Right atrium auricular region (tissue), 2 donors: ENCODE data around the gene TGM5. TPM values are rescaled to one million over a fixed set of nuclear protein-coding genes. Genes with fewer than 3 reads are reported as not detected.

ENCODE experiments used
- DNase-seq: peaks from one replicate; pipeline ENCODE4 v3.0.0-alpha.2; 2019; ENCODE audit warnings: low spot score
- H3K27ac ChIP-seq, 2 donors: fragments of 200-600 bp; sonication (generic); 1 replicate in 1 of 2; 2 replicates in 1 of 2; pipeline ENCODE4 v1.5.1; 2016 to 2019
- H3K27me3 ChIP-seq, 2 donors: fragments of 200-600 bp; sonication (generic); one replicate each; pipeline versions ENCODE4 v1.5.1 to v1.6.0; 2017 to 2019
- H3K36me3 ChIP-seq: fragments of 200-600 bp; sonication (generic); one replicate; pipeline ENCODE4 v1.5.1; 2016
- H3K4me1 ChIP-seq, 2 donors: fragments of 200-600 bp; sonication (generic); one replicate each; pipeline versions ENCODE4 v1.5.1 to v1.6.0; 2017 to 2019
- H3K4me3 ChIP-seq, 2 donors: fragments of 200-600 bp; sonication (generic); 1 replicate in 1 of 2; 2 replicates in 1 of 2; pipeline ENCODE4 v1.5.1; 2017 to 2019; ENCODE audit warnings: mild to moderate bottlenecking in 1 of 2, moderate library complexity in 1 of 2
- H3K9me3 ChIP-seq, 2 donors: fragments of 200-600 bp; sonication (generic); one replicate each; pipeline ENCODE4 v1.5.1; 2019
- CTCF ChIP-seq, 2 donors: fragments of 200-600 bp; sonication (generic); IDR thresholded peaks; one replicate each; pipeline ENCODE4 v1.5.1; 2019; ENCODE audit warnings: antibody characterized with exemption in 2 of 2
- total RNA-seq, 2 donors: library from RNA; depleted of rRNA; stranded (reverse); fragments of >200 nt; gene quantifications; one replicate each; pipeline ENCODE4 v1.1.0, GENCODE V29; 2016

Gene TGM5
- total RNA-seq, 2 donors from 2014 or later, result 0.15 TPM; not detected in 1

- TF ChIP-seq CTCF (IDR thresholded peaks at IDR 0.05), result no peak
These were observed 25.6 kb downstream of the TGM5 start for GRCh38 chr15:43241100-43241499.

DNA sequence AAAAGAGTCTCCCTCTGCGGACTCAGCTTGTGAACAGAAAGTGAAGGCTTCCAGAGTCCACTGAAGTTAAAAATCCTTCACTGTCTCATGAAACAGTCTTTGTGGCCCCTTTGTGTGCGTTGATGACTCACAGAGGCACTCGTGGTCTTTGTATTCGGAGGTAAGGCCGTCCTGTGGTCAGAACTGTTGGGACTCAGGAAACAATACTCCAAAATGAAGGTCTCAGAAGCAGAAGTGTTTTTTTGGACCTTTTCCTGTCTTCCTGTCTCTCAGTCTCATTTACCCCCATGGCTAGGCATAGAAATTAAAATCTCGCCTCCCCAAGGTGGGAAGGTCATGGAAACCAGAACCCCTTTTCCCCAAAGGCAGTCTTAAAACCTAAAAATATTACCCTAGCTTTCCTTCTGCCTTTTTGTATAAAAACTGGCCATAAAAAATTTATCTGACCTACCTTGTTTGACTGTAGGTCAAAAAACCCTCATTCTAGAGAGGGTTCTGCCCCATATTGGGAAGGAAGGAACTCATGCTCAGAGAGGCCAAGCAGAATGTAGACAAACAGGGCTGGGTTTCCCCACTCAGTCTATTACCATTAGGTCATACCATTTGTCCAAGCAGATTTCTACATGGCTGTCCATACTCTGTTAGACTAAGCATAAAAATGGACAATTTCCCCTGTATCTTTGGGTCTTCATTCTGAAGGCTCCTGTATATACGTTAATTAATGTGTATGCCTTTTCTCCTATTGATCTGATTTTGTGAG, 26.8 kb downstream of the TGM5 start:
- Histone ChIP-seq H3K9me3 (no peaks in the 10 kb centered on the region), H3K36me3 (no peaks in the 10 kb centered on the region)
- DNase-seq, result no peak

More at GRCh38 chr15:43241100-43241499, 25.6 kb downstream of the TGM5 start:
- Histone ChIP-seq H3K27ac (no peak overlapping the region), H3K36me3 (no peaks in the 10 kb centered on the region), H3K27me3 (no peaks in the 10 kb centered on the region), H3K9me3 (no peaks in the 10 kb centered on the region), H3K4me1 (no peaks in the 10 kb centered on the region), H3K4me3 (no peak overlapping the region)
- peak; percentile 70 for DNase-seq

DNA sequence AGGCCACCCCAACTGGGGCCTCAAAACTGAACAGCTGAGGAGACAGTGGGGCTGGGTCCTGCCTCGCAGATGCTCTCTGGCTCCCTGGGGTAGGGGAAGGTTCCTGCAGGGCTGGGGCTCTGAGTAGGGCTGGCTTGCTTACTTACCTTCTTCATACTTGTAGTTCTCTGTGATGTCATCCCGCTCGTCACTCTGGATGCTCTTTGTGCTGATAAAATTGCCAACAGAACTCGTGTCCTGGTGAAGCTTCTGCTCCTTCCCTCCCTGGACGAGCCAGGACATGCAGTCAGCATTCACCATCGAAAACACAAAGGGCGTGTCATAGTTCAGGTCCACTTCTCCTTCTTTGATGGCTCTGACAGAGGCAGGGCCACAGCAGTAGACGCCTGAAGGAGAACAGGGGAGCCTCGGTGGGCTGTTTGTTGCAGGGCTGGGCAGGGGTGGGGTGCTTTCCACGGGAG, 28.0 kb downstream of the TGM5 start:
- no peak for TF ChIP-seq CTCF (IDR thresholded peaks at IDR 0.05)
- no peaks in the 10 kb centered on the region for H3K36me3 ChIP-seq
- DNase-seq, result no peak
- H3K9me3 ChIP-seq, result no peaks in the 10 kb centered on the region
- no peaks in the 10 kb centered on the region for H3K27me3 ChIP-seq
- no peak overlapping the region for H3K4me3 ChIP-seq
- no peaks in the 10 kb centered on the region for H3K4me1 ChIP-seq
- no peak overlapping the region for H3K27ac ChIP-seq

More for the DNA sequence above, 26.8 kb downstream of the TGM5 start:
- Histone ChIP-seq H3K4me3 (no peak overlapping the region), H3K27me3 (no peaks in the 10 kb centered on the region), H3K27ac (no peak overlapping the region), H3K4me1 (no peaks in the 10 kb centered on the region)
- TF ChIP-seq CTCF (IDR thresholded peaks at IDR 0.05), result no peak

GRCh38 chr15:43237842-43238470, 28.8 kb downstream of the TGM5 start:
- Histone ChIP-seq H3K4me3 (no peak overlapping the region), H3K9me3 (no peaks in the 10 kb centered on the region), H3K36me3 (no peaks in the 10 kb centered on the region), H3K27ac (no peak overlapping the region), H3K27me3 (no peaks in the 10 kb centered on the region), H3K4me1 (no peaks in the 10 kb centered on the region)
- no peak for TF ChIP-seq CTCF (IDR thresholded peaks at IDR 0.05)
- no peak for DNase-seq

DNA sequence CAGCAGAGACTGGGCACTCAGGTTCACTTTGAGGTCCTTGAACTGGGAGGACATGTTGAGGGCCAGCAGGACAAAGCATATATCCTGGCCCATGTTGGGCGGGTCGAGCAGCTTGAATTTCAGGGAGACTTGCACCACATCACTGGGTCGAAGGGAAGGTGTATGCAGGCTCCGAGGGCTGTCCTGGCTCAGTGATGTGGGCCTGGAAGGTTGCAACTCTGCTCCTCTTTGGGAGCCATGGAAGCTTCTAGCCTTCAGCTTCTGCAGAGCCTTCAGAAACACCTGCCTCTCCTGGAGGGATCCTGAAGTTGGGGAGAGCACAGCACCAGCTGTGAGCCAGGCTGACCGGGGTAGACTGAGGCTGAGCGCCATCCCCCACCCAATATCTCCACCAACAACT, 31.2 kb downstream of the TGM5 start:
- no peak for TF ChIP-seq CTCF (IDR thresholded peaks at IDR 0.05)
- H3K36me3 ChIP-seq, result no peaks in the 10 kb centered on the region
- peaks cover 0 to 1% of the 10 kb centered on the region in 2 donors for H3K4me1 ChIP-seq
- H3K4me3 ChIP-seq, result no peak overlapping the region
- no peak for DNase-seq
- no peaks in the 10 kb centered on the region for H3K27me3 ChIP-seq
- H3K27ac ChIP-seq, result no peak overlapping the region
- no peaks in the 10 kb centered on the region for H3K9me3 ChIP-seq
